HCT116 (cell line): ENCODE results near the gene TMEM47. TPM values are rescaled to one million over a fixed set of nuclear protein-coding genes. Genes with fewer than 3 reads are reported as not detected.

Experiments
- ATAC-seq: fragments of 200-7000 bp; cut with Tn5 transposase; 2 replicates; pipeline ENCODE4 v1.9.1; 2020; ENCODE audit warnings: mild to moderate bottlenecking, moderate library complexity
- BruUV-seq: library from RNA; stranded (reverse); fragments of 400-500 nt; replicated peaks from 2 replicates; lab custom pipeline; 2021; lab: Mats Ljungman, UMichigan
- CTCF ChIA-PET: fragments of 300-600 bp; sonication (Branson Sonifier 250); formaldehyde crosslinking; loops from one replicate; lab custom pipeline; 2021; ENCODE audit warnings: antibody characterized with exemption; lab: Charles Lee
- POLR2A ChIA-PET: fragments of 300-600, 350-600 bp; sonication (Branson Sonifier 250); formaldehyde crosslinking; loops from one replicate; lab custom pipeline; 2021; ENCODE audit warnings: antibody characterized with exemption; lab: Charles Lee
- RAD21 ChIA-PET, 2 experiments: fragments of 300-600 bp; sonication (Branson Sonifier 250); formaldehyde crosslinking; loops; one replicate each; lab custom pipeline; 2023; ENCODE audit warnings: low total read pairs in 2 of 2; ENCODE audit not compliant: uncharacterized antibody in 2 of 2, unreplicated experiment in 2 of 2, low non-redundant PET in 1 of 2; lab: Charles Lee
- DNase-seq: peaks from one replicate; pipeline ENCODE4 v3.0.0-alpha.2; 2010; ENCODE audit warnings: low read depth, low spot score
- H2AFZ ChIP-seq: fragments of 200-600 bp; shearing (Covaris generic), sonication (generic); 2 replicates; pipeline ENCODE4 v1.6.1; 2017; ENCODE audit warnings: low read depth, mixed run types, mixed read lengths, antibody characterized with exemption, low read length; ENCODE audit not compliant: poor library complexity, severe bottlenecking
- H3K27ac ChIP-seq: 2 replicates; pipeline ENCODE4 v1.5.1; 2012; ENCODE audit warnings: low read depth, low read length
- H3K27me3 ChIP-seq: fragments of 200-600 bp; sonication (generic); 2 replicates; pipeline ENCODE4 v1.6.1; 2016; ENCODE audit warnings: mixed run types, low read length, mixed read lengths; ENCODE audit not compliant: insufficient read depth
- H3K36me3 ChIP-seq, 2 experiments: fragments of 200-500 bp in 1 of 2; fragments of 200-600 bp in 1 of 2; sonication (Bioruptor generic) in 1 of 2; sonication (generic) in 1 of 2; 2 replicates each; pipeline versions ENCODE4 v1.5.1 to v1.6.1; 2014 to 2016; ENCODE audit warnings: low read length in 2 of 2, inconsistent platforms in 1 of 2, mixed read lengths in 1 of 2, mixed run types in 1 of 2; ENCODE audit not compliant: insufficient read depth in 2 of 2, control insufficient read depth in 1 of 2
- H3K4me1 ChIP-seq, 2 experiments: fragments of 200-600 bp in 1 of 2; sonication (generic) in 1 of 2; 2 replicates each; pipeline versions ENCODE4 v1.5.1 to v1.6.1; 2012 to 2017; ENCODE audit warnings: low read length in 2 of 2, inconsistent platforms in 1 of 2, mild to moderate bottlenecking in 1 of 2, mixed read lengths in 1 of 2, mixed run types in 1 of 2, moderate library complexity in 1 of 2; ENCODE audit not compliant: insufficient read depth in 2 of 2, control insufficient read depth in 1 of 2
- H3K4me2 ChIP-seq: fragments of 200-600 bp; sonication (generic); 2 replicates; pipeline ENCODE4 v1.6.1; 2017; ENCODE audit warnings: mixed run types, low read length, mixed read lengths
- H3K4me3 ChIP-seq, 2 experiments: fragments of 200-600 bp in 1 of 2; sonication (generic) in 1 of 2; replicated peaks in 1 of 2; 2 replicates each; pipeline ENCODE4 v1.5.1; 2011 to 2016; ENCODE audit warnings: low read length in 2 of 2, control low read depth in 1 of 2, low read depth in 1 of 2, mild to moderate bottlenecking in 1 of 2, mixed read lengths in 1 of 2, mixed run types in 1 of 2
- H3K79me2 ChIP-seq: fragments of 200-600 bp; sonication (generic); 2 replicates; pipeline ENCODE4 v1.6.1; 2017; ENCODE audit warnings: mild to moderate bottlenecking, mixed run types, low read length, moderate library complexity, mixed read lengths; ENCODE audit not compliant: insufficient read depth
- H3K9ac ChIP-seq: fragments of 200-600 bp; sonication (generic); 2 replicates; pipeline ENCODE4 v1.6.1; 2016; ENCODE audit warnings: low read length, mixed read lengths
- H3K9me2 ChIP-seq: fragments of 200-600 bp; sonication (generic), shearing (Covaris generic); 2 replicates; pipeline ENCODE4 v1.6.1; 2017; ENCODE audit warnings: mixed run types, mild to moderate bottlenecking, moderate library complexity; ENCODE audit not compliant: insufficient read depth
- H3K9me3 ChIP-seq, 2 experiments: fragments of 200-500 bp in 1 of 2; fragments of 200-600 bp in 1 of 2; sonication (Bioruptor generic) in 1 of 2; sonication (generic) in 1 of 2; 2 replicates each; pipeline ENCODE4 v1.6.1; 2014 to 2017; ENCODE audit warnings: low read length in 2 of 2, mixed read lengths in 2 of 2, inconsistent platforms in 1 of 2, low read depth in 1 of 2, mild to moderate bottlenecking in 1 of 2, mixed run types in 1 of 2, moderate library complexity in 1 of 2; ENCODE audit not compliant: control insufficient read depth in 1 of 2, insufficient read depth in 1 of 2
- H4K20me1 ChIP-seq: fragments of 200-600 bp; sonication (generic), shearing (Covaris generic); 2 replicates; pipeline ENCODE4 v1.6.1; 2017; ENCODE audit warnings: mixed run types, mild to moderate bottlenecking, moderate library complexity; ENCODE audit not compliant: insufficient read depth
- EGR1 ChIP-seq: IDR thresholded peaks from 2 replicates; pipeline ENCODE4 v1.6.1; 2012; ENCODE audit warnings: low read depth
- EZH2 ChIP-seq: fragments of 200-600 bp; sonication (generic); IDR thresholded peaks from 2 replicates; pipeline ENCODE4 v1.6.1; 2017; ENCODE audit warnings: antibody characterized with exemption, mixed run types
- EZH2phosphoT487 ChIP-seq: fragments of 200-600 bp; IDR thresholded peaks from 2 replicates; pipeline ENCODE4 v1.6.1; 2018; ENCODE audit warnings: antibody characterized with exemption, borderline replicate concordance
- POLR2A ChIP-seq: IDR thresholded peaks from 2 replicates; pipeline ENCODE4 v1.7.0; 2011; ENCODE audit warnings: borderline replicate concordance; ENCODE audit not compliant: insufficient read depth, insufficient read length; ENCODE audit errors: extremely low read depth
- SIN3A ChIP-seq: IDR thresholded peaks from 2 replicates; pipeline ENCODE4 v1.6.1; 2012; ENCODE audit warnings: low read depth
- SP1 ChIP-seq: IDR thresholded peaks from 2 replicates; pipeline ENCODE4 v1.6.1; 2012; ENCODE audit warnings: low read depth
- SRF ChIP-seq: IDR thresholded peaks from 2 replicates; pipeline ENCODE4 v1.6.1; 2012; ENCODE audit warnings: low read depth
- ZFX ChIP-seq: fragments of 450-650 bp; IDR thresholded peaks from 2 replicates; pipeline ENCODE4 v1.6.1; 2017
- intact Hi-C: fragments of 100-400 bp; cut with micrococcal nuclease; formaldehyde crosslinking; loops from 2 replicates; pipeline ENCODE4 v1.10.0; 2022
- total RNA-seq: library from RNA; stranded (reverse); gene quantifications from one replicate; pipeline ENCODE4 v1.2.1, GENCODE V29; 2021; ENCODE audit not compliant: unreplicated experiment
- TF ChIP-seq, protein P1 (sequence below): IDR thresholded peaks from 2 replicates; pipeline ENCODE4 v1.6.1; 2012; ENCODE audit warnings: low read depth

Gene TMEM47
- total RNA-seq, 1 experiment from 2014 or later = 0.10 TPM

DNA sequence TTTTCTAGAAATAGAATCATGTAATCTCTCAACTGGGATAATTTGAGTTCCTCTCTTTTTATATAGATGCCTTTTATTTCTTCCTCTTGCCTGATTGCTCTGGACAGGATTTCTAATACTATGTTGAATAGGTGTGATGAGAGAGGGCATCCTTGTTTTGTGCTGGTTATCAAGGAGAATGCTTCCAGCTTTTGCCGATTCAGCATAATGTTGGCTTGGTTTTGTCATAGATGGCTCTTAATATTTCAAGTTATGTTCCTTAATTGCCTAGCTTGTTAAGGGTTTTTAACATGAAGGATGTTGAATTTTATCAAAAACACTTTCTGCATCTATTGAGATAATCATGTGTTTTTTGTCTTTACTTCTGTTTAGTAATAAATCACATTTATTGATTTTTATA lies 58.7 kb downstream of the TMEM47 start:
- no peak for ATAC-seq
- POLR2A ChIA-PET = no interaction called here

More for the DNA sequence above, 58.7 kb downstream of the TMEM47 start:
- no peak overlapping the region for H3K4me3 ChIP-seq
- H3K79me2 ChIP-seq = no peaks in the 10 kb centered on the region
- H3K27ac ChIP-seq = no peak overlapping the region
- no peaks in the 10 kb centered on the region for H4K20me1 ChIP-seq
- no peaks in the 10 kb centered on the region for H3K27me3 ChIP-seq
- no peaks in the 10 kb centered on the region for H3K9me3 ChIP-seq
- BruUV-seq = no TSS peak
- no peaks in the 10 kb centered on the region for H3K36me3 ChIP-seq
- DNase-seq = no peak
- intact Hi-C loops = no loop called here
- no peak for TF ChIP-seq SIN3A
- TF ChIP-seq EGR1 = no peak
- TF ChIP-seq SRF = no peak
- TF ChIP-seq SP1 = no peak
- TF ChIP-seq EZH2phosphoT487 = no peak
- TF ChIP-seq ZFX = no peak
- TF ChIP-seq, protein P1, sequence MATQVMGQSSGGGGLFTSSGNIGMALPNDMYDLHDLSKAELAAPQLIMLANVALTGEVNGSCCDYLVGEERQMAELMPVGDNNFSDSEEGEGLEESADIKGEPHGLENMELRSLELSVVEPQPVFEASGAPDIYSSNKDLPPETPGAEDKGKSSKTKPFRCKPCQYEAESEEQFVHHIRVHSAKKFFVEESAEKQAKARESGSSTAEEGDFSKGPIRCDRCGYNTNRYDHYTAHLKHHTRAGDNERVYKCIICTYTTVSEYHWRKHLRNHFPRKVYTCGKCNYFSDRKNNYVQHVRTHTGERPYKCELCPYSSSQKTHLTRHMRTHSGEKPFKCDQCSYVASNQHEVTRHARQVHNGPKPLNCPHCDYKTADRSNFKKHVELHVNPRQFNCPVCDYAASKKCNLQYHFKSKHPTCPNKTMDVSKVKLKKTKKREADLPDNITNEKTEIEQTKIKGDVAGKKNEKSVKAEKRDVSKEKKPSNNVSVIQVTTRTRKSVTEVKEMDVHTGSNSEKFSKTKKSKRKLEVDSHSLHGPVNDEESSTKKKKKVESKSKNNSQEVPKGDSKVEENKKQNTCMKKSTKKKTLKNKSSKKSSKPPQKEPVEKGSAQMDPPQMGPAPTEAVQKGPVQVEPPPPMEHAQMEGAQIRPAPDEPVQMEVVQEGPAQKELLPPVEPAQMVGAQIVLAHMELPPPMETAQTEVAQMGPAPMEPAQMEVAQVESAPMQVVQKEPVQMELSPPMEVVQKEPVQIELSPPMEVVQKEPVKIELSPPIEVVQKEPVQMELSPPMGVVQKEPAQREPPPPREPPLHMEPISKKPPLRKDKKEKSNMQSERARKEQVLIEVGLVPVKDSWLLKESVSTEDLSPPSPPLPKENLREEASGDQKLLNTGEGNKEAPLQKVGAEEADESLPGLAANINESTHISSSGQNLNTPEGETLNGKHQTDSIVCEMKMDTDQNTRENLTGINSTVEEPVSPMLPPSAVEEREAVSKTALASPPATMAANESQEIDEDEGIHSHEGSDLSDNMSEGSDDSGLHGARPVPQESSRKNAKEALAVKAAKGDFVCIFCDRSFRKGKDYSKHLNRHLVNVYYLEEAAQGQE = no peak
- TF ChIP-seq POLR2A = no peak
- no peak for TF ChIP-seq EZH2
- CTCF ChIA-PET = no interaction called here
- H3K9ac ChIP-seq = no peak overlapping the region
- RAD21 ChIA-PET = no interaction called here
- H3K4me2 ChIP-seq = no peak overlapping the region
- H2AFZ ChIP-seq = no peak overlapping the region
- H3K9me2 ChIP-seq = no peaks in the 10 kb centered on the region
- no peaks in the 10 kb centered on the region for H3K4me1 ChIP-seq
